Activated T-cell treated with anti-CD3 and anti-CD28 coated beads, Interleukin-2, amount 50 U/mL, for 1 hour (primary cell): ENCODE results near the gene SLC22A4.

ENCODE experiments used
- DNase-seq: peaks from one replicate; pipeline ENCODE4 v3.0.0-alpha.2; 2020

SLC22A4 gene

DNA sequence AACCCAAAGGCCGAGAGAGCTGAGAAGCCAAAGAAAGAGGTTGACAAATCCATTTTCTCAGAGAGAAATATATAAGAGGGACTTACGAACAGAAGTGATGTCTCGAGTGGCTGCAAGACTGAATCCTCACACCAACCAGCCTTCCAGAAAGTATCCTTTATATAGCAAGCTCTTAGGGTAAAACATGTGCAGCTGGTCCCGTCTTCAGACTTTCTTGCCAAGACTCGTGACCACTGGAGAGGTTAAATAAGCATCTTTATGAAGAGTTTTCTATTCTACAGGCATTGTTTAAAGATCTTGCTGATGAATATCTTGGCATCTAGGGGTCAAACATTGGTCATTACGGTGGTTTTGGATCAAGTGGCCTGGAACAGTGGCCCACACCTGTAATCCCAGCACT is 16.9 kb upstream of the SLC22A4 start:
- DNase-seq = no peak

DNA sequence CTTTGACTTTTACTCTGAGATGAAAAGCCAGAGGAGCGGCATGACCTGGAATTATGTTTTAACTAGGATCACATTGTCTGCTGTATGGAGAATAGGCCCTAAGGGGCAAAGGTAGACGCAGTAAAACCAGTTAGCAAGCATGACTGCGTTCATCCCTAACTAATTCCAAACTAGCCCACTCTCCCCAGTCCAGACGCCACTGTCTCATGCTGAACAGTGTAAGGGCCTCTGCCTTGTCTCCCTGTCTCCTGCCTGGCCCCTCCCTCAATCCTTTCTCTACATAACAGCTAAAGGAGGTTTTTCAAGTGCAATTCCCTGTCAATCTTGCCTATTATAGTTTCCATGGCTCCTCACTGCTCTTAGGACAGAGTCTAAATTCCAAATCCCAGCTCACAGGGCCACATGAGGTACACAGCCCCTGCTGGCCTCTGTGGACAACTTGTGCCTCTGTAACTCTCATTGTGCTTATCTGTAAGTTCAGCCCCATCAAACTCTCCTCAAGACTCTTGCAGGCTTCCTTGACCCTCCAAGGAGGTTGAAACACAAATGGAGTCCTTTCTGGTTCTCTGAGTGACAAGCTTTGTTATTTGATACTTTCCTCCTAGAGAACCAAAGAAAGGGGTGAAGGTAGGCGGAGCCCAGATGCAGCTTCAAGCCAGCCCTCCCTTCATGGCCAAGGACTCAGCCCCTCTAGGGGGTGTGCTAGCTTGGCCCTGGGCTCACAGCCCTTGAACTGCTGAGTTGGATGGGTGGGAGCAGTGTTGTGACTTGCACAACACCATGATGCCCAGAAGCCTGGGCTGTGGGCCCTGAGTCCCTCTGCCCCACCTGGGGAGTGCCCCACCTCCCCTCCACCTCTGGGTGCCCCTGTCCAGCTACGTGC is 16.0 kb upstream of the SLC22A4 start:
- no peak for DNase-seq

DNA sequence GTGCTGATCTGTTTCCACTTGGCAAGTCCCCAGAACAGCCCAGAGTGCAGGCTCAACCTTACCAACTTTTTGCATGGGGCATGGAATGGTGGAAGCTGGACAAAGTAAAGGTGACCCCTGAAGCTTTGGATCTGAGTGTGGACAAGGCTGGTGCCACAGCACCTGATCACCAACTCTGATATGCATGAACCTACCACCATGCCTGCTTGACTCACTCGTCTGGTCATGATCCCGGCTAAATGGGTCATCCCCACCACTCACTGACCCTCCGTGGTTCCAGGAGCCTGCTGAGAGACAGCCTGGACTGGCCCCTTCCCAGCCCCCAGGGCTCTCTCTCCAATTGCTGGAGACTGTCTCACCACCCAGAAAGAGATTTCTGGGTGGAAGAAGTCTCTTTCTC is 14.4 kb upstream of the SLC22A4 start:
- no peak for DNase-seq

DNA sequence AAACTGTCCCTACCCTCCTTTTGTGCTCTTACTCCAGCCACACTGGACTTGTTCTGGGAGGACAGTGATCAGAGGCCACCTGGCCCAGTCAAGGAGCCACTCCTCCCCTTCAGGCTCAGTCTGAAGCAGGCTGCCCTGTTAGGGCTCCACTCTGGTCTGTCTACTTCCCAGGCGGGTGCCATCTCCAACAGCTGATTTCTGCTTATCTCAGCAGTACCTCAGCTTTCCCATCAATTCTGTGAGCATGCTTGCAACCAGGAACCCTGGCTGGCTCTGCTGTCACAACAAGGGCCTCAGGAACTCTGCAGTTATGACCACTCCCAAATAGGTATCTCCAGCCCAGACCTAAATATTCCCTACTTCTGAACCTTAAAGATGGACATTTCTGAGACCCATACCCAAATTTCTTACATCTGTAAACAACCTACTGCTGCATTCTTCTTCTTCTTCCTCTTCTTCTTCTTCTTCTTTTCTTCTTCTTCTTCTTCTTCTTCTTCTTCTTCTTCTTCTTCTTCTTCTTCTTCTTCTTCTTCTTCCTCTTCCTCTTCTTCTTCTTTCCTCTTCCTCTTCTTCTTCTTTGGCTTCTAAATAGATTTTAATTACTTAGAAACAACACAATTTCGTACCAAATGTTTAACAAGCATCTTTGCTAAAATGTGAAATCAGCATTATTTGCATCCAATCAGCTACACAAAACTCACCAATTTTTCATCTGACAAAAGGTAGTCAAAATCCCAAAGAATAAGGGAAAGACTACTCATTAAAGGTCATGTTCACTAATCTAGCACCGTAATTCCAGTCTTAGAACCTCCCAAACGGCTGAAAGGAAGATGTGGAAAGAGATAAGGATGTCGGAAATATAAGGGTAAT is 13.6 kb upstream of the SLC22A4 start:
- DNase-seq = no peak

- no peak for DNase-seq
Observed at GRCh38 chr5:132281856-132282614, 12.2 kb upstream of the SLC22A4 start.

GRCh38 chr5:132283423-132284043 is 10.7 kb upstream of the SLC22A4 start:
- DNase-seq = no peak

DNA sequence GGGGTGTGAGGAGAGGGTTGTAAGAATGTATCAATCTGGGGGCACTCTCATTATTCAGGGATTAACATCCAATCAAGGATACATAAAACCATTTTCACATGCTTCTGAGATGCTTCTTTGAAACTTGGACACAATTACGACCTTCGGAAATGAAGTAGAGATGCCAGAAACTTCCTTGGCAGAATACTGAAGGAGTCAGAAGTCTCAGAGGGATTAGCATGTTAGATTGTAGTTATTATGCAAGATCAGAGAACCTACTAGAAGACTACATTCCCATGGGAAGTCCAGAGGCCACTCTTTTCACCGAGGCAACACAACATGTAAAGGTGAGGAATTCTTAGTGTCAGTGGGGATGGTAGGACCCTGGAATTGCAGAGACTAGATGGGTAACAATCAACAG is 5.1 kb upstream of the SLC22A4 start:
- DNase-seq = no peak

GRCh38 chr5:132291026-132291425 is 3.2 kb upstream of the SLC22A4 start:
- no peak for DNase-seq

- peak; percentile 69 for DNase-seq
Observed at GRCh38 chr5:132293066-132293991, 865 bp upstream of the SLC22A4 start.

DNA sequence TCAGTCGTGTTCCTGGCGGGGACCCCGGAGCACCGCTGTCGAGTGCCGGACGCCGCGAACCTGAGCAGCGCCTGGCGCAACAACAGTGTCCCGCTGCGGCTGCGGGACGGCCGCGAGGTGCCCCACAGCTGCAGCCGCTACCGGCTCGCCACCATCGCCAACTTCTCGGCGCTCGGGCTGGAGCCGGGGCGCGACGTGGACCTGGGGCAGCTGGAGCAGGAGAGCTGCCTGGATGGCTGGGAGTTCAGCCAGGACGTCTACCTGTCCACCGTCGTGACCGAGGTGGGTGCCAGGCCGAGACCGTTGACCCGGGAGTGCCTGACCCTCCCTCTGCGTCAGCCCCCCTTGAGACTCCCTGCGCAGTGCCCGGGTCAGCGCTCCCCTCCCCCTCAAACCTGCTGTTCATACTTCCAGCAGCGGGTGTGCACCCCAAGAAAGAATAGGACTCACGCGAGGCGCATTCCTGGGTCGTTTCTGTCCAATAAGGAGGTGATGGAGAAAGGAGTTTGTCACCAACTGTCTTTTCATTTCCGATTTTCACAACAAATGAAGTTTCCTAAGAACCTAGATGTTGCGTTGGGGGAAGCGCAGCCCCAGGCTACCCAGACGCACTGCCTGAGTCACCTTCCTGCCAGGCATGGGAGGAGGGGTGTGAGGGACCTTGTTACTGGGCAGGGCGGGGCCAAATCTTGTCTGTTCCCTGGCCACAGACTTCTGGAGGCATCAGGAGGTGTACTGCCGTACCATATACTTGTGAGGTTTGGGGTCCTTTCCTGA is 722 bp downstream of the SLC22A4 start:
- peak; percentile 68 for DNase-seq

- DNase-seq = no peak
Observed at GRCh38 chr5:132295505-132296411, 1.6 kb downstream of the SLC22A4 start.

DNA sequence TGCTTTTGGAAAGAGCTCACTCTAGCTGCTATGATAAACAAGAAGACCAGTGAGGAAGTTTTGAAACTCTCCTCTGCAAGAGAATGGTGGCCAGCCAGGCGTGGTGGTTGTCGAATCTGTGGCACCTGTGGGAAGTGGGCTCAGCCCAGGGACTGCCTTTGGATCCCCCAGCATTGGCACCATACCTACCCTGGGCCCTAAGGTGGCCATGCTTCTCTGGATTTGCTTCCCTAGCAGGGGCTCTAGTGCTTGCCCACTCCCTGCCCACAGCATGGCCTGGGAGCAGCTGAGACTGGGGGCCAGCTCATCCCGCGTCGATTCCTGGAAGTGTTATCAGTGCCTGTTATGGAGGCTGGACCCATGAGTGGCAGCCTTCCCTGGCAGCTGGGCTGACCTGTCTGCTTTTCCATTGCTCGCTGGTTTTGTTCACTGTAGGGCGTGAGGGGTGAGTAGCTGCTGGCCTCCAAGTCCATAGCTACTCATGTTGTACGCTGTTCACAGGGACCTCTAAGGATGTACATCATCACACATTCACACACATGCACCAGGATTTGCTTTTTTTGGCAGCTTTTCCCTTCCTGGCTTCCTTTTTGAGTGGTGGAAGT is 2.3 kb downstream of the SLC22A4 start:
- DNase-seq = no peak

DNA sequence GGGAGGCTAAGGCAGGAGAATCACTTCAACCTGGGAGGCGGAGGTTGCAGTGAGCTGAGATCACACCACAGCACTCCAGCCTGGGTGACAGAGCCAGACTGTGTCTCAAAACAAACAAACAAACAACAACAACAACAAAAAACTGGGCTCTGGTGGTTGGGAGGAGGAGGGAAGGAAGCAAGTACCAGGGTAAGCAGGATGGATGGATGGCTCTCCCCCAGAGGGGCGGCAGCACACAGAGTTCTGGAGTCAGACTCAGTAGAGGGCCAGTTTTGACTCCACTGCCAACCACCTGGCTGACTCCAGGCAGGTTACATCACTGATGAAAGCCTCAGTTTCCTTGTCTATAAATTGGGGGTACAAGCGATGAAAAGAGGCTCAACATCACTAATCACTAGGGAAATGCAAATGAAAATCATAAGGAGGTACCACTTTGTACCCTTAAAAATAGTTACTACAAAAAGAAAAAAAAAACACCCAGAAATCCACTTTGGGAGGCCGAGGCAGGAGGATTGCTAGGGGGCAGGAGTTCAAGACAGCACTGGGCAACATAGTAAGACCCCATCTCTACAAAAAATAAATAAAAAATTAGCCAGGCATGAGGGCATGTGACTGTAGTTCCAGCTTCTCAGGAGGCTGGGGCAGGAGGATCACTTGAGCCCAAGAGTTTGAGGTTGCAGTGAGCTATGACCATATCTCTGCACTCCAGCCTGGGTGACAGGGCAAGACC is 3.2 kb downstream of the SLC22A4 start:
- no peak for DNase-seq

DNA sequence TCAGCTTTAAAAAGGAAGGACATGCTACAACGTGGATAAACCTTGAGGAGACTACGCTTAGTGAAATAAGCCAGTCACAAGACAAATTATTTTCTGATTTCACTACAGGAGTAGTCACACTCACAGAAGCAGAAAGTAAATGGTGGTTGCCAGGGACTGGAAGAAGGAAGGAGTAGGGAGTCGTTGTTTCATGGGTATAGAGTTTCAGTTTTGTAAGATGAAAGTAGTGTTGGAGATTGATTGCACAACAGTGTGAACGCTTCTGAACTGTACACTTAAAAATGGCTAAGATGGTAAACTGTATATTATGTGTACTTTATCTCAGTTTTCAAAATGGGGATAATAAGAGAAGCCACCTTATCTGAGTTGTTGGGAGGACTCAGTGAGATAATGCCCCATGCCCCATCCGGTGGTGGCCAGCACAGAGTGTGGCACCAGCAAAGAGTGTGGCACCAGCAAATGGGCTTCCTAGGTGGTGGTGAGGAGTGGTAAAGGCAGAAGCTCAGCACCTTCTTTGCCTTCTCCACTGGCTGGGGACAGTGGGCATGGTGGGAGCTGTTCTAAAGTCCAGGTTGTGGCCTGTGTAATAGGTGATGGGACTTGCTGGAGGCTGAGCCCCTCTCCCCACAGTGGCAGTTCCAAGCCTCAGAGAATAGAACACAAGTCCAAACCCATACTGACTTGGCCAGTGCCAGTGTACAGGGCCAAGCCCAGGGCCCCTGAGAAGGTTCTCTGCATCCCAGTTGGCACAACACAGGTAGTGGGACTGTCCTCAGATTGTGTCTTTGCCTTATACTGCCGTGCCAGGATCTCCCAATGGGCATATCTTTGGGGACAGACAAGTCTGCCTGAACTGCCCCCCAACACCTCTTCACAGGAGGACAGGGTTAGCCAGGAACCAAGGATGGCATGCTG is 4.4 kb downstream of the SLC22A4 start:
- no peak for DNase-seq

DNA sequence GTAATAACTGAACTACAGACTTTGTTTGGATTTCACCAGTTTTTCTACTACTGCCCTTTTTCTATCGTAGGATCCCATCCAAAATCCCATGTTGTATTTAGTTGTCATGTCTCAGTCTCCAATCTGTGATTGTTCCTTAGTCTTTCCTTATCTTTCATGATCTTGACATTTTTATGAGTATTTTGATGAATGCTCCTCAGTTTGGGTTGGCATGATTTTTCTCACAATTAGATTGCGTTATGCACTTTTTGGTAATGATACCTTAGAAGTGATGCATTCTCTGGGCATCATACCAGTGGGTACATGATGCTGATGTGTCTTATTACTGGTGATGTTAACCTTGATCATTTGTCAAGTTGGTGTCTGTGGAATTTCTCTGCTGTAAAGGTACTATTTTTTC is 5.7 kb downstream of the SLC22A4 start:
- no peak for DNase-seq

GRCh38 chr5:132300577-132301343 is 6.6 kb downstream of the SLC22A4 start:
- no peak for DNase-seq
